HG02852 (cell line): ENCODE data around the gene LRRC14B.
"Not testable (repeated sequence)": the region's sequence is repeated elsewhere in the genome, so short reads cannot be mapped to it uniquely, and the experiment has no call there.

Experiments used
- ATAC-seq: cut with Tn5 transposase; IDR thresholded peaks from one replicate; pipeline ENCODE4 v1.9.1; 2021; ENCODE audit warnings: mild to moderate bottlenecking, moderate library complexity; ENCODE audit not compliant: unreplicated experiment

The LRRC14B gene

DNA sequence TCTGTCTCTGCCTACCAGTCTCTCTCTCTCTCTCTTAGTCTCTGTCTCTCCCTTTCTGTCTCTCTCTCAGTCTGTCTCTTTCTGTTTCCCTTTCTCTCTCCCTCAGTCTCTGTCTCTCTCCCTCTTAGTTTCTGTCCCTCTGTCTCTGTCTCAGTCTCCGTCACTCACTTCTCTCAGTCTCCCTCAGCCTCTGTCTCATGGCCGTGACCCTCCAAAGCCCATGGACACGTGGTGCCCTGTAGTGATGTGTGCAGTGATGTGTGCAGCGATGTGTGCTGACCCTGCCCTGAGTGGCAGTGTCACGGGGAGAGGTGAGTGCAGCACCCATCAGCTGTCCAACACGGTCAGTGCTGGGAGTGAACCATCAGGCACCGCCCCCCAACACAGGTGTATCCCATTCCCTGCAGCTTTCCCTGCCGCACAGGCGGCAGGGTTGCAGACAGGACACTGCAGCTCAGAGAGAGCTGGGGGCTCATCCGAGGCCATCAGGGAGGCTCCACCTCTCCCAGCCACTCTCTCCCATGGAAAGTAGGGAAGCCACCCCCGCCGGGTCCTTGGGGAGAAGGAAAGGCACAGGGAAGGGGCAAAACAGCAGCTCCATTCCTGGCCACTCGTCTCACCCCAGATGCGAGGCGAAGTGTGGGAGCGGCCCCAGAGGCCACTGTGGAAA is 794 bp upstream of the LRRC14B start:
- ATAC-seq: peak; percentile 27

DNA sequence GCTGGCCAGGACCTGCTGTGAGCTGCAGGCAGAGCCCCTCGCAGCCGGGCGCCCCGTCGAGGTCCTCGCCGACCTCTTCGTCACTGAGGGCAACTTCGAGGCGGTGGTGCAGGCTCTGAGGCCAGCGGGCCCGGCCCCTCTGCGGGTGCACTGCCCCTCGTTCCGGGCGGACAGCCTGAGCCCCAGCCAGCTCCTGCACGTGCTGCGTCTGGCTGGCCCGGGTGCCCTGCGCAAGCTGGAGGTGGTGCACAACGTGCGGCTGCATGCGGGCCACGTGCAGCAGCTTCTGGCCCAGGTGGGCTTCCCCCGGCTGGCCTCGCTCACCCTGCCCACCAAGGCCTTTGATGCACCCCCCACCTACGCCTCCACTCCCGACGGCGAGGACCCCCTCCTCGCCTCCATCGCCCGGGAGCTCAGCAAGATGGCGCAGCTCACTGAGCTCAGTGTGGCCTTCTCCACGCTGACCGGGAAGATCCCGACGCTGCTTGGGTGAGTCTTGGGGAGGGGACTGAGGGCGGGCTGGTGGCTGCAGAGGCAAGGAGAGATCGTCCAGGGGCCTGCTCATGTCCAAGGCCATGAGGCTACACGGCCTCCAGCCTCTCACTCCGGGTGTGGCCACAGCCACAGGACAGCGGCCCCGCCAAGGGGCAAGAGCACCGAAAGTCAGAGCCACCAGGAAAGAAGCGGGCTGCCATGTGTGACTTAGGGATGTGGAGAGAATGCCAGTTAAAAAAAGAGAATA is 825 bp downstream of the LRRC14B start:
- no peak for ATAC-seq

DNA sequence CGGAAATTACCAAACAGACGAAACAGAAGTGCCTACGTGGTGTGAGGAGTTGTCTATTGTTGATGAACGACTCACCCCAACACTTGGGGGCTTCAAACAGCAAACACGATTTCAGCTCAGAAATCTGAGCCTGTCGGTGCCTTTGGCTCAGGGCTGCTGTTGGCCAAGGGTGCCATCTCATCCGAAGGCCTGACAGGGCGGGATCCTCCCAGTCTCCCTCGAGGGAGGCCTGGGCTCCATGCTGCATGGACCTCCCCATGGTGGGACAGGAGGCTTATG is 1.3 kb downstream of the LRRC14B start:
- ATAC-seq: no peak

DNA sequence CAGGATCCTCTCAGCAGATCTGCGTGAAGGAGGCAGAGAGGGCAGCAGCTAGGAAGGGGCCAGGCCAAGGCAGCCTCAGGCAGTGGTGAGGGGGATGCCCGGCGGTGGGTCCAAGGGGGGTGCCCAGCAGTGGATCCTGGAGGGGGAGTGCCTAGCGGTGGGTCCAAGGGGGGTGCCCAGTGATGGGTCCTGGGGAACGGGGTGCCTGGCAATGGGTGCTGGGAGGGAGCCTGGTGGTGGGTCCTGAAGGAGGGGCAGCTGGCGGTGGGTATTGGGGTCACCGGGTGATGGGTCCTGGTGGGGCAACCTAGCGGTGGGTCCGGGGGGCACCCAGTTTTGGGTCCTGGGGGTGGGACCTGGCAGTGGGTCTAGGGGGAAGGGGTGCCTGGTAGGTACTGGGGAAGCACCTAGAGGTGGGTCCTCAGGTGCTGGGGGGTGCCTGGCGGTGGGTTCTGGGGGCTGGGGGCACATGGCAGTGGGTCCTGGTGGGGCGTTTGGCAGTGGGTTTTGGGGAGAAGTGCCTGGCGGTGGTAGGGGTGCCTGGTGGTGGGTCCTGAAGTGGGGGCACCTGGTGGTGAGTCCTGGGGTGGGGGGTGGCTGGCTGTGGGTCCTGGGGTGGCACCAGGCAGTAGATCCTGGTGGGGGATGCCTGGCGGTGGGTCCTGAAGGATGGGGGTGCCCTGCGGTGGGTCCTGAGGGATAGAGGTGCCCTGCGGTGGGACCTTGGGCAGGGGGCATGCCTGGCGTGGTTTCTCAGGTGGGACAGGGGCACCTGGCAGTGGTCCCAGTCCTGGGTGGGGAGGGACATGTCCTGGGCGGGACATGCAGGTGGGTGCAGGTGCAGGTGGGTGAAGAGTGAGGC is 1.9 kb downstream of the LRRC14B start:
- ATAC-seq: no peak

DNA sequence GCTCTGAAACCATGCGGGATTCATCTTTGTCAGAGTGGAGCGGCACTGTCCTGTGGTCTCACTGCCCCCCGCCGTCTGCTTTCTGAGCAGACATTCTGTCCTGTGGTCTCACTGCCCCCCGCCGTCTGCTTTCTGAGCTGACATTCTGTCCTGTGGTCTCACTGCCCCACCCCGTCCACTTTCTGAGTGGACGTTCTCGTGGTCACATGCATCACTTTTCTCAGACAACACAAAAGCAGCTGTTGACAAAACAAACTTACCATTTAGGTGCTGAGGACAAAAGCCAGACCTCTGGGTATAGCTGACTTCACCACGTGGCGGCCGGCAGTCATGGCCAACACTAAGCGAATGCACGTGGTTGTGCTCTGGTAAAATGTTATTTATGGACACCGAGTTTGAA is 2.8 kb downstream of the LRRC14B start:
- ATAC-seq: no peak

DNA sequence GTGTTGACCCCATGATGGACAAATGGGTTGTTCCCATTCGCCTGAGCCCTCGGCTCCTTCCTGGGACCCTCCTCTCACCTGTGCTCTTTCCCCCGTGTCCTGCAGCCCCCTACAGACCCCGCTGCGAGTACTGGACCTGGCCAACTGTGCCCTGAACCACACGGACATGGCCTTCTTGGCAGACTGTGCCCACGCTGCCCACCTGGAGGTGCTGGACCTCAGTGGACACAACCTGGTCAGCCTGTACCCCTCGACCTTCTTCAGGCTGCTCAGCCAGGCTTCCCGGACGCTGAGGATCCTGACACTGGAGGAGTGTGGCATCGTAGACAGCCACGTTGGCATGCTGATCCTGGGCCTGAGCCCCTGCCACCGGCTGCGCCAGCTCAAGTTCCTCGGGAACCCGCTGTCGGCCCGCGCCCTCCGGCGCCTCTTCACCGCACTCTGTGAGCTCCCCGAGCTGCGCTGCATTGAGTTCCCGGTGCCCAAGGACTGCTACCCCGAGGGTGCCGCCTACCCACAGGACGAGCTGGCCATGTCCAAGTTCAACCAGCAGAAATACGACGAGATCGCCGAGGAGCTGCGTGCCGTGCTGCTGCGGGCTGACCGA is 3.4 kb downstream of the LRRC14B start:
- no peak for ATAC-seq

DNA sequence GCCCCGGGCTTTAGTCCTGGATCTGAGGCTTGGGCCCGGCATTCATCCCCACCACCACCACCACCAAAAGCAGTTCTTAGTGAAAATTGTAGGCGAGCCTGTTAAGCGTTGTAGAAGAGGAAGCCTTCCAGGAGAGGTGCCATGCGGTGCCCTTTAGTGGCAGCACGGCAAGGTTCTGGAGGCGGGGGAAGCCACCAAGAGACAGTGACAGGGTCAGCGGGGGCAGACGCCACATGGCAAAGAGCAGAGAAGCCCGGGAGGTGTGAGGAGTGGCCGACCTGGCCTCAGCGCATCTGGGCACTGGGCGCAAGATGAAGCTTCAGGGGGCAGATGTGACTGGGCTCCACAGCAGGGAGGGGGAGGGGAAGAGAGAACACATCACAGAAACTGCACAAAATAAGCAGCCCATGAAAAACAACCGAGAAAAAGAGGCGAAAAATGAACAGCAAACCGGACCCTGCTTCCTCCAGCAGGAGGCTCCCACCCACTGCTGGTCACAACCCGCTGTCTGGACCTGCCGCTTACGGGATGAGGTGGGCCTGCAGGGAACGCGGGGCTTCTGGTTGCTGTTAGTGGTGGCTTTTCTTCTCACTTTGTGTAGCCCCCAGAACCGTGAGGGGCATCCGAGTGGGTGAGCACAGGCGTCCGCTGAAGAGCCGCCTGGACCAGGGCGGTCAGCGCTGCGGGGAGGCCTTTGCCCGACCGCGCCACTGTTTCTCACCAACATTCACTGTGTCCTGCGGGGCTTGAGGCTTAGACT is 4.3 kb downstream of the LRRC14B start:
- no peak for ATAC-seq

DNA sequence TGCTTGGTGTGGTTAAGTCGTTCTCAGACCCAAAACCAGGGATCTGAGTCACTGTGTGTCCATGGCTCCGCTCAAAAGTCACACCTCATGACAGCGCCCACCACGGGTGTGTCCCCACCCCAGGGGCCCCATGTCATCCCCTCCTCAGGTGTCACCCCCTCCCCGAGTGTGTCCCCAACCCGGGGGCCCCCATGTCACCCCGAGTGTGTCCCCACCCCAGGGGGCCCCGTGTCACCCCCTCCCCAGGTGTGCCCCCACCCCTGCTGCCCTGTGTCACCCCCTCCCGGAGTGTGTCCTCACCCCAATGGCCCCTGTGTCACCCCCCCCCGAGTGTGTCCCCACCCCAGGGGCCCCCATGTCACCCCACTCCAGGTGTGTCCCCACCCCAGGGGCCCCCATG is 5.1 kb downstream of the LRRC14B start:
- ATAC-seq: no peak

DNA sequence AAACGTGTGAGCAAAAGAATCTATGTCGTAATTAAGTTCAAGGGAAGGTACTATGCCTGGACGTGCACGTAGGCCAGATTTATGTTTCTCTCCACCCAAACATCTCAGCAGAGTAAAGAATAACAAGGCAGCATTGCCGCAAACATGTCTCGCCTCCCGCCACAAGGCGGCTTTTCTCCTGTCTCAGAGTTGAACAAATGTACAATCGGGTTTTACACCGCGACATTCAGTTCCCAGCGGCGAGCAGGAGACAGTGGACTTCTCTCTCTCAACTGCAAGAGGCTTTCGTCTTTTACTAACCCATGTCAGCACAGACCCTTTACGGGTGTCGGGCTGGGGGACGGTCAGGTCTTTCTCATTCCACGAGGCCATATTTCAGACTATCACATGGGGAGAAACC is 5.7 kb downstream of the LRRC14B start:
- not testable (repeated sequence) for ATAC-seq

DNA sequence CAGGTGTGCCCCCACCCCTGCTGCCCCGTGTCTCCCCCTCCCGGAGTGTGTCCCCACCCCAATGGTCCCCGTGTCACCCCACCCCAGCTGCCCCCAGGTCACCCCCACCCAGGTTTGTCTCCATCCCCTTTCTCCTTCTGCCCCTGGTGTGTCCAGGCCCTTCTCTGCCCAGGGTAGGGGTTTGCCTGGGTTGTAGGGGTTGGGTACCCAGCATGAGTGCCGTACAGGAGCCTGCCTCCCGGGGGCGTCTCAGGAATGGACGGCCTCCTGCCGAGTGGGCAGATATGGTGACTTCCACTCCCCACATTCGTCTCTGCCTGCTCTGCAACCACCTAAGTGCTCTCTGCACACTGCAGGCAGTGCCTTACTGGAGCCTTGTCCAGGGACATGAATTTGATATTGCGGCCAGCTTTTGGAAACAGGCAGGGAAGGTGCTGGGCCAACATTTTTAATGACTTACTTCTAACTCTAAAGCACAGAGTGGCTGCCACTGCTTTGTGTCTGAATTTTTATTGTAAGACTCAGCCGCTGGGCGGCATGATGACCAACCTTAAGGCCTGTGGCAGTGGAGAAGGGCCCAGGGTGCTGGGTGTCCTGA is 6.7 kb downstream of the LRRC14B start:
- no peak for ATAC-seq

DNA sequence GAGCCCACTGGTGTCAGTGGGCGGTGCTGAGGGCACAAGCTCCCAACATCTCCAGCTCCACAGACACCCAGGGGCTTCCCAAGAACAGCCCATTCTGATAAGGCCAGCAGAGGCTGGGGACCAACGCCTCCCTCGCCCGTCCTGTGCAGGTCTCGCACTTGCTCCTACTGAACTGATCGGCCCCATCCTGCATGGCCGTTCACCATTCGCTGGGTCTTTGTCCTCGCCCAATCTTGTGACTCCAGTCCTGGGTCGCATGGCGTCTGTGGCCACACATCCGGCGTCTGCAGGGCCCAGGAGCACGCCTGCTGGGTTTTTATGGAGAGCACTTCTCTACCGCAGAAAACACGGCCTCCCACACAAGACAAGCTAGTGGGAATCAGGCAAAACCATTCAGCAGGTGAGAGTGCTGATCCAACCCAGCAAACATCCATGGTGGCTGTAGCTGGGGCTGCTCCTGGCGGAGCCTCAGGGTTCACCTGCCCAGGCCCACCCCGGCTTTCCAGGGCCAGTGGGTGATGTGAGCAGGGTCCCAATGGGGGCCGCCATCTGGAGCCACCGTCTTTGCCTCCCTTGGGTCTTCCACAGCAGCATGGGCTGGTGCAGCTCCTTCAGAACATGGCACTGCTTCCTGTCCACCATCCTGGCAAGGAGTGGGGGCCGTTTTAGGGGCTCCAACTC is 7.4 kb downstream of the LRRC14B start:
- no peak for ATAC-seq

DNA sequence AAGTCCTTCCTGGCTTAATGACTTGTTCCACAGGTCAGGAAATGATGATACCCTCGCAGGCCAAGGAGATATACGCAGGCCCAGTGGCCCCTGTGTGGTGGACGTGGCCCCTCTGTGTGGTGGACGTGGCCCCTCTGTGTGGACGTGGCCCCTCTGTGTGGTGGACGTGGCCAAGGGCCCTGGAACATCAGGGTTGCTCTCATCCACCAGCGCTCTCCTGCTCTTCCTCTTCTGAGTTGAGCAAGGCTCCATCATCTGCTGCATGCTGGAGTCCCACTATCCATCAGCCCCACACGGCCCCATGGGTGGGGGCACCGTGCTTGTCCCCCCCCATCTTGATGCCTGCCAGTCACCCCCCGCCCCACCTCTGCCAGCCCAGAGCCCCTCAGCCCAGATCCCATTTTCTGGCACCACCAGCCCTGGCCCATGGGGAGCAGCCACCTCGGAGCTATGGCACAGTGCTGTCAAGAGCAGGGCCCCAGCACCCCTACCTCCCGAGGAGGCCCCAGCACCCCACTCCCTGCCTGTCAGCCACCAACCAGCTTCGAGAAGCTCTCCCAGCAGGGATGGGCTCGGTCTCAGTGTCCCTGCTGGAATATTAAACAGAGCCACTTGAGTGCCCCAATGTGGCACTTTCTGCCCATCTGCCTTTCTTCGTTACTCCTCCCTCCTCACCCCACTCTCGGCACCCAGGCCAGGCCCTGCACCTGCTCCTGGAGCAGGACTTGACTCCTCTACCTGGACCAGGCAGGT is 8.1 kb downstream of the LRRC14B start:
- no peak for ATAC-seq

DNA sequence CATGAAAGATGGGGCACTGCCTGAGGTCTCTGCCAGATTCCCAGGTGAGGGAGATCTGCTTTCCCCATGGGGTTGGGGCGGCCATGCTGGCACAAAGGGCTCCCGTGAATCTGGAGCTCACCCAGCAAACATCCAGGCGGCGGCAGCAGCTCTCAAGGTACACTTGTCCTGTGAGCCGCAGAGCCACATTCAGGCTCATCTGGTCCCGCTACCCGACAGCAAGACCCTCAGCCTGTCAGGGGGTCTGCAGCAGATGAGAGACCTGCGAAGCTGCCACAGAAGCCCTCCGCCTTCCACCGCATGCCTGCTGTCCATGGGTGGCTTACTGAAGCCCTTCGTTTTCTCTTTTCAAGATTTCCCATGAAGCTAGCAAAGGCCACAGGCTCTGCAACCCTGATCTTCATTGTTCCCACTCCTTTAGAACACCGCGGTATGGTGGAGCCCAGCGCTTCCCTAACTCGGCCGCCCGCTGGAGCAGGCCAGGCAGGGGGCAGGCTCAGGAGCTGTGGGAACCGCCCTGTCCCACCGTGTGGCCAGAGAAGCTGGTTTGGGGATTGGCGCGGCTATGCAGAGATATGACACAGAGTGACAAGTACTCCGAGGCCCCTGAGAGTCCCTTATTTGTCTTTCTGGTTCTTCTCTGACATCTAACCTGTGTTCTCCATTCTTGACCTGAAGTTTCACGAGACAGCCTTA is 8.8 kb downstream of the LRRC14B start:
- ATAC-seq: no peak

DNA sequence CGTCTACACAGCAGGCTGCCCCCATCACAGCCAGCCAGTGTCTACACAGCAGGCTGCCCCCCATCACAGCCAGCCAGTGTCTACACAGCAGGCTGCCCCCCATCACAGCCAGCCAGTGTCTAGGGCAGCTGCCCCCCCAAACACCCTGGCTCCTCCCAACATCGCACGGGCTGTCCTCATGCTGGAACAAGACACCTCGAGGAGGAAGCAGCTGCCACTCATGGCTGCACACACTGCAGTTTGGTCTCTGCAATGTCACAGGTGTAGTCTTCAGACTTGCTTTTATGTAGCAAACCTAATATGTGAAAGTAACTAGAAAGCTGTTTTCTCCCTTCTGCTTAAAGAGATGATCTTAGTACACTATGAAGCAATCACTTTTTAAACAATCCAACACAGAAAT is 9.7 kb downstream of the LRRC14B start:
- no peak for ATAC-seq

DNA sequence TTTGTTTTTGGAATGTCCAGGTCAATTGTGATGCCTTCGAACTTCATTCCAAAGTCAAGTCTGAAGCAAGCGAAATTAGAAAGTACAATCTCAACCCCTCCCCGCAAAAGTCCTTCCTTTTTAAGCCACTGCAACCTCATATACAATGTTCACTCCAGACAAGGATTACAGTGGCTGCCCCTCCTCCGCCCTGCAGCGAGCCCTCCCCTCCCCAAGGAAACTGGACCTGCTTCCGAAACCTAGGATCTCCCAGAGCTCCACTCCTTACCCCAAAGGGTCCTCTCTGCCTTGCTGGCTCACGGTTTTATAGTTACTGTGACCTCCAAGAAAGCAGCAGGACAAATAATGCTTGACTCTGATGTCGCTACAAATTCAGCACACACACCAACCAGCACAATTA is 10.4 kb downstream of the LRRC14B start:
- no peak for ATAC-seq

DNA sequence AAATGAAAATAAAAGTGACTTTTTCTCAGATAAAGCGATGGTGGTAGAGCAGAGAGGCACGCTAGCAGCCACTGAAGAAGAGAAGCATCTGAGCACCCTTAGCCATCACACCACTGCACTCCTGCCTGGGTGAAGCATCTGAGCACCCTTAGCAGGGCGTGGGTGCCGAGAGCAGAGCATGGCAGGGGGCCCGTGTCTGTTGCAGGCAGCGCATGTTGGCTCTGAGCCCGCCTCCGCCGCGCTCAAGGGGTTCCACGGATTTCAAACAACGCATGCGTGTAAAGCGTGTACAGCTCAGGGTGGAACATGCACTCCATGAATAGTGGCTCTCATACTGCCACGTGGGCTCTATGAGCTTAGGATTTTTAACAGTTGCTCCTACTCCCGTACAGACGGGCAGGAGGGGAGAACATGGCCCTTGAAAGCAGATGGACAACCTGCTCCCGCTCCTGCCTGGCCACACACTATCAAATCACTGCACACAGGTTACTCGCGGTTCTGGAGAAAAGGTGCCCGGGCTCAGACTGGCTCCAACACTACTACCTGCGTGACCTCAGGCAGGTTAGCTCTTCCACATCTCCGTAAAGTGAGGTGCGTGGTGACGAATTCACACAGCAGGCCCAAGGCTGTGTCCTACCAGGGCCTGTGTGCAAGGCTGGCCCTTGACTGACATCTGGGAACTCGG is 12.1 kb downstream of the LRRC14B start:
- ATAC-seq: no peak

DNA sequence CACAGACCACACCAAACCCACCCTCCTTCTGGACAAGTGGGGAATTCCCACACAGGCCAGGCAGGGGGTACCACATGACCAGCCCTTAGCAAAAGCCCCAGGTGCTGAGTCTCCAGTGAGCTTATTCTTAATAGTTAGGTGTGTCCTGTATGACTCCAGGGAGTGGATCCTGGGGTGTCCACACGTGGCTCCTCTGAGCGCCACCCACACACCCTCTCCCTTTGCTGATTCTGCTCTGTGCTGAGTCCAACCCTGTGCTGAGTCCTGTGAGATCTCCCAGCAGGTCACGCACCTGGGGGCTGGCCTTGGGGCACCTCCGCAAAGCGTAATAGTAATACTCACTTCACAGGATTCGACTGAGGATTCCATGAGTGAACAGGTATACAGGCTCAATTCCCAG is 12.7 kb downstream of the LRRC14B start:
- no peak for ATAC-seq

DNA sequence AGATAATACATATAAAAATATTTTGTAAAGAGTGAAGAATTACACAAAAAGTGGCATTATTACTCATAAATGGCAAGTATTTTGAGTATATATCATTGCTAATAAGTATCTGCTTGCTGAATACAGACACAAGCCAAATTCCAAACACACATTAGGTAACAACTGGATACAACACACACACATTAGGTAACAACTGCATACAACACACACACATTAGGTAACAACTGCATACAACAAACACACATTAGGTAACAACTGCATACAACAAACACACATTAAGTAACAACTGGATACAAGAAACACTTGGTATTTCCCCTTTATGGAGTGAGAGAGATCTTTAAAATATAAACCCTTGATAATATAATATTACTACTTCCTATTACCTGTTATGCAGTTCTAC is 13.2 kb downstream of the LRRC14B start:
- ATAC-seq: no peak
